Stimulated activated CD8-positive, alpha-beta memory T cell treated with anti-CD3 and anti-CD28 coated beads, Interleukin-4, amount 100 ng/mL, for 1 hour (primary cell): ENCODE results near the gene TRAK1.

Experiments
- DNase-seq, 2 donors: peaks; one replicate each; pipeline ENCODE4 v3.0.0-alpha.2; 2020; ENCODE audit warnings: low read depth in 2 of 2, low spot score in 1 of 2

The TRAK1 gene

DNA sequence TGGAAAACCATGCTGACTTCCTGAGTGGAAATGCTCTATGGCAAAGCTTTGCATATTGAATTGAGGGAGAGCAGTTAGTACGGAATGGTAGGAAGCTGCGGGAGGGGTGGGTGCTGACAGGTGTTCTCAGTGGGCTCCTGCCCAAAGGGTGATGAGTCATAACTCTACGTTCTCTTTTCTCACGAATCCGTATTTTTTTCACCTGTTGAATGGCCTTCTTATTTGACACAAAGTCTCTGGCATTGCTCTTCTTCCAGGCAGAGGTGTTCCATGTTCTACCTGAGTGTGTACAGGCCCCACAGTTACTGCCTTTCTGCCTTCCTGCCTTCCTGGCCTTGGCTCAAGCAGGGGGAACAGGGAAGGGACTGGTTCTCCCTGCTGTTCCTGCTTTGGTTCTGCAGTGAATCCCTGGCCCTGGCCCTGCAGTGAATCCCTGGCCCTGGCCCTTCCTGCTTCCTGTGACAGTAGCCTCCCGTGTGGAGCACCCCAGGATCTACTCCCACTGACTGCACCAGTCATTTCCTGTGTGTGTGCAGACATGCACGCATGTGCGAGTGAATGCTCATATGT lies 31.9 kb downstream of the TRAK1 start:
- no peak for DNase-seq

DNA sequence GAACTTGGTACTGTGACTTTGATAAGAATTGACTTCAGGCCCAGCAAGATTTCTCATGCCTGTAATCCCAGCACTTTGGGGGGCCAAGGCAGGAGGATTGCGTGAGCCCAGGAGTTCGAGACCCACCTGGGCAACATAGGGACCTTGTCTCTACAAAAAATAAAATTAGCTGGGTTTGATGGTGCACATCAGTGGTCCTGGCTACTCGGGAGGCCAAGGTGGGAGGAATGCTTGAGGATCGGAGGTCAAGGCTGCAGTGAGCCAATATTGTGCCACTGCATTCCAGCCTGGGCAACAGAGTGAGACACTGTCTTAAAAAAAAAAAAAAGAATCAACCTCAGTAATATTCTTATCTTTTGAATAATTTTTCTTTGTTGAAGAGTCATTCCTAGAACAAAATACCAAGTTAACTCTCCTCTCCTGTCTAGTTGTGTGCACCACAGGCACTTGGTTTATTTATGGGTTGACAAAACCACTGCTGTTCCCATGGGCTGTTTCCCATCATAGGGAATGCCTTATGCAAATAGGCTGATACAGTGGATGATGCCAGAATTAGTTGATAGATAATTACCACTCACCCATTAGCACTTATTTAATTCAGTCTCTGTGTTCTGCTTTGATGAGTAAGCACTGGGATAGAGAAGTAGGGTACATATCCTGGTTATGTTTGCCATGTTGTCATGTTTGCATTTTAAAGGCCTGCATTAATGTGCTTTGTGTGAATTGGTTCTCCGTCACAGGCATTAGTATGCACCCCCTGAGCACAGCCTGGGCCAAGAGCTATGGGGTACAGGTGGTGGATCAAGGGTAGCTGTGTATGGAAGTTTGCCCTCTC lies 32.9 kb downstream of the TRAK1 start:
- DNase-seq = no peak

DNA sequence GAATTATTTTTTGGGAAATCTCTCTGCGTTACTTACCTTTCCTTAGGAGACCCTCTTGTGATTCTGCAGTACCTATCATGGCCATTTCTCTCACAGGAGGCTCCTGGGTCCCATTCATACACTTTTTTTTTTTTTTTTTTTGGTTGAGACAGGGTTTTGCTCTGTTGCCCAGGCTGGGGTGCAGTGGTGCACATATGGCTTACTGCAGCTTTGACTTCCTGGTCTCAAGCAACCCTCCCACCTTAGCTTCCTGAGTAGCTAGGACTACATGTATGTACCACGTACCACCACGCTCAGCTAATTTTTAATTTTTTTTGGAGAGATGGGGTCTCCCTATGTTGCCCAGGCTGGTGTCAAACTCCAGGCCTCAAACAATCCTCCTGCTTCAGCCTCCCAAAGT lies 36.1 kb downstream of the TRAK1 start:
- DNase-seq = no peak

DNA sequence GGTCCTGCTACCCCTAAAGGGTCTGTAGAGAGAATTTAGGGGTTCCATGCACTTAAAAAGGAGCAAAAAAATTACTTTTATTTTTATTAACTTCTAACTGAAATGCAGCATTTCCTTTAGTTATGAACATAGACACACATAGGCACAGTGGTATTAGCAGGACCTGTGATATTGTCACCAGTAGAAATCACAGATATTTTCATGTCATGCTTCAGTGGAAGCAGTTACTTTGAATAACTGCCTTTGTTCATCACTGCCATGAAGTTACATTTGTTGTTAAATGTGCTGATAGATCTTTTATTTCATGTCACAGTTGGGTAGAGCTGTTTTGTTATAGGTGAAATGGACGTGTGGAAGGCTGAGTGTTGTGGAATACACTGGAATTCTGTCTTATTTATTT lies 37.4 kb downstream of the TRAK1 start:
- no peak for DNase-seq

DNA sequence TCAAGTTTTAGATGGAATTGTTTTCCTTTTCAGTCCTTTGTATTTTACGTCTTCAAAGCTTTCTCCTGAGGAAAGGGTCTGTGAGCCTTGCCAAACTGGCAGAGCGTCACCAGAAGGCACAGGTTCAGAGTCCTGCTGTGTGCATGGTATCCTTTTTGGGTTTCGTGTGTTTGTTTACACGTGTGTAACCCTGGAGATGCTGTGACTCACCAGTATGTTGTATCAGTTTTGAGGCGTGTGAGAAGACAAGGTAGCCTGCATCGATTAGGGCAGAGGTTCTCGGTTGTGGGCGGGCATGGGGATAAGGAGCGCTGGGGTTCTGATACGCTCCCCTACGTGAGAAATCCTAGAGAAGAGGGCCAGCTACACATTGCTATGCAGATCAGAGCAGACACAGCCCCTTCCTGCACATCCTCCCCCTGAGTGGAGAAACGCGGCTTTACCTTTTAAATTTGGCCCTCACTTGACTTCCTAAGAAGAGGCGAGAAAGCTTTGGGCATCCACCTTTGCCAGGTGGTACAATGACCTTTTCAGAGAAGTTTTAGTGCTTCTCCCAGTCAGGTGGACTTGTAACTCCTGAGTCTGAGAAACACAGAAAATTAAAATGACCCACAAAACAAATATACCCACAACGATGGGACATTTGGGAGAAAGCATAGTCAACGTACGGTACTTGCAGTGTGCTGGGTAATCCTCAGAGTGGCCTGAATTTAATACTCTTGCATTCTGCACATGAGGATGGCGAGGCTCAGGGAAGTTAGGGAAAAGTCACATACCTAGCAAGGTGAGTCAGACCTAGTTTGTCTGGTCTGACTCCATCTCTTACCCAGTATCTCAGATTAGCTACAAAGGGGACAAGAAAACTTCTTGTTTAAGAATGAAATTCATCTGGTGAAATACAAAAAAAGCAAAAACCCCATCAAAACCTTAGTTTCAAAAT lies 38.1 kb downstream of the TRAK1 start:
- no peak for DNase-seq

DNA sequence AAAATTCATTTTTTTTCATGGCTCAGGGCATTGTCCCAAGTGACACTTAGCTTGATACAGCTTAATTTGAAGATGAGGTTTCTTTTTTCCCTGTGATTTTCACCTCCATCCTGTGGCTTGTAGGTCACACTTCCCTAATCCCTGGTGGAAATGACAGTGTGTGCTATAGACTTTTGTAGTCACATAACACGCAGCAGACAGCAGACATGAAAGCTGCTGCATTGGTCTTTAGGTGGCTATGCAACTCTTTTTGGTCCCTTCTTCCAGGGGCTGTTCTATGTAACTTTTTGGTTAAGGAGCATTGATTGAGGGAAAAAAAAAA lies 38.8 kb downstream of the TRAK1 start:
- DNase-seq = no peak

DNA sequence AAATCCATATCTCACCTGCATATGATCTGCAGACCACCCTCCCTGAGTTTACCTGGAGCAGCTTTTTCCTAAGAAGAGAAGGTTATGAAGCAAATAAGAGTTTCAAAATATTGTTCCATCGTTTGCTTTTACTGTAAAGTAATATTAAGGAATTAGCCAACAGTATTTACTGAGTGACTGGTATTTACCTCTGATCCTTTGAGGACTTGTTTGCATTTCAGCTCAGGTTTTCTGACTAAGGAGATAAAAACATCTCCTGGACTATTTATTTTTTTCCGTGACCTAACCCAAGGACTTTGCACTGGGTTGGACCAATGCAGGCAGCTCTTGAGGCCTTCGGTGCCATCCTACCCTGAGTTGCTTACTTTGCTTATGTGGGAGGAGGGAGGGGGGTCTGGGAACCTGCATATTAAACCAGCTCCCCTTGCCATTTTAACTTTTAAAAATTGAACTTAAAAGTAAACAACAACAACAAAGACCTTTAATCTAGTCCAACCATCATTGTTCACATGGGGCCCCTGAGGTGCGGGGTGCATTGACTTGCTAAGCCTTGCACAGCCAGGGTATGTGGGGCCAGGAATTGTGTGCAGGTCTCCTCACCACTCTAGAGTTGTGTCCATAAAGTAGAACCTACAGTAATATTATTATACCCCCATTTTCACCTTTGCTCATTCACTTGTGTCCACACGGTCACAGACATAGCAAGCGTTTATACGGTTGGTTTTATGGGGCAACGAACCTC lies 39.3 kb downstream of the TRAK1 start:
- no peak for DNase-seq

DNA sequence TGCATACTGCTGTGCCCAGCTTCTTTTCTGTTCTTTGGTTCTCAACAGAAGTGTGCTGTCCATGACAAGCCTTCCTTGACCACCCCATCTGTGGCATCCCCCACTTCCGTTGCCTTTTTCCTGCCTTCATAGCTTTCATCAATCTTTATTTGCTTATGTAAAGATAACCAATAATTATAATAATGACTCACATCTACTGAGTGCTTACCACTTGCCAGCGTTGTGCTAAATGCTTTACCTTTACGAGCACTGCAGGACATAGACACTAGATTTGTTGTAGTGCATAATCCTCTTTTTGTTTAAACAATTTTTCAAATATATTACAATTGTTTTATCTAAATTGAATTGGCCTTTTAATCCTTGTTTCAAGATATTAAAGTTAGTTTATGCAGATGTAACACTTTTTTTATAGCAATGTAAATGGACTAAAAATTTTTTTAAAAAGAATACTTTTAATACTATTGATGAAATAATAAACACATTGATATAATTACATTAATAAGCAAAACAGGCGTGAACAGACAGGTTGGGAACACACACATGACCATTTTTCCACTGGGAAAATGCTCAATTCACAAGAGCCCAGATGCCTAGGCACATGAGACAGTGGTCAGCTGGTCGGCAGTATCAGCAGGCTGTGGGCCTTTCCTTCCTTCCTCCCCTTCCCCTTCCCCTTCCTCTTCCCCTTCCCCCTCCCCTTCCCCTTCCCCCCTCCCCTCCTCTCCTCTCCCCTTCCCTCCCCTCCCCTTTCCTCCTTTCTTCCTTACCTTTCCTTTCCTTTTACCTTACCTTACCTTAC lies 42.5 kb downstream of the TRAK1 start:
- no peak for DNase-seq

DNA sequence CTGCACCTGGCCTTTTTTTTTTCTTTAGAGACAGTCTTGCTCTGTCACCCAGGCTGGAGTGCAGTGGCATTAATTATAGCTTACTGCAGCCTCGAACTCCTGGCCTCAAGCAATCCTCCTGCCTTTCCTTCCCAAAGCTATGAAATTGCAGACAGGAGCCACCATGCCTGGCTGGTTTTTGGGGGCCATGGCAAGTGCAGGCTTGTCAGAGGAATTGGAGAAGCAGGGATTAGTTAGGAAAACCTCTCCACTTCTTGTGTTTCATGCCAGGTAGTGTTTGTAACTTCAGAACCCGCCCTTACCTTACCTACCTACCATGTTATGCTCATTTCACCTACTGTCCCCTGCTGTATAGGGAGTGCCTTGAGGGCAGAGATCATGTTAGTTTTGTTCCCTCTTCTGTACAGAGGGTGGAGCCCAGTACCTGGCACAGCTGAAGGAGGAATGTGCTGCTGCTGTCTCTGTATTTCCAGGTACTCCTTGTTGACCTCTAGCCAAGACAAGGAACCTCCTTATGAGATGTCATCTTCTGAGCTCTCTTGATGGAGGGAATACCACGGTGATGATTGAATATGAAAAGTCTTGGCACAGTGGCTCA lies 43.8 kb downstream of the TRAK1 start:
- no peak for DNase-seq

DNA sequence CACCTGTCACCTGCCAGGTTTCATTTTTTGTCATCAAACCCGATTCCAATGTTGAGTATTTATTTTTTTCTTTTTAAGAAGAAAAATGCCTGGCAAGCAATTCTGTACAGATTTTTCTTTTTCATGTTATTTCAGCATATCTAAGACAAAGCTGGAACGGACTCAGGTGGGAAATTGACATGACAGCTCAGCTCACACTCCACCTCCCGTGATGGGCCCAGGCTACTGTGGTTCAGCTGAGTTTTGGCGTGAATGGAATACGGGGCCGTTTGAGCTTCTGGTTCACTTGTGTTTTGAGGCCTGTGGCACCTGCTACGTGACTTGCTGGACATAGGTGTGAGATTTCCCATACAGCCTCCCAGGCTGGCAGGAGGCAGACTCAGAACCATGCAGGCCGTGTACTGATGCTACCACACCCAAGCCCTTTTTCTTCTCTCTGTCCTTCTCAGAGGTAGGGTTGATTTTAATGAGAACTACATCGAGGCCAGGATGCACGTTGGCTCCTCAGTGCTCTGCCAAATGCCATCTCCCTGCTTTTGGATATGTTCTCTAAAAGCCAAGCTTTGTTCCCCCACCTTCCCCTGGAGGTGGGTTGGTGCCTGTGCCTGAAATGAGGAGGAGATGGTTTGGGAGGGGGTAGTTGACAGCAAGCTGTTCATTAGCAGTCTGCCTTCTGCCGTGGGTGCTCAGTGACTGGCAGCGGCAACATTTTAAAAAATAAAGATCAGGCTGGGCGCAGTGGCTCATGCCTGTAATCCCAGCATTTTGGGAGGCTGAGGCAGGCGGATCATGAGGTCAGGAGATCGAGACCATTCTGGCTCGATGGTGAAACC lies 48.7 kb downstream of the TRAK1 start:
- no peak for DNase-seq

DNA sequence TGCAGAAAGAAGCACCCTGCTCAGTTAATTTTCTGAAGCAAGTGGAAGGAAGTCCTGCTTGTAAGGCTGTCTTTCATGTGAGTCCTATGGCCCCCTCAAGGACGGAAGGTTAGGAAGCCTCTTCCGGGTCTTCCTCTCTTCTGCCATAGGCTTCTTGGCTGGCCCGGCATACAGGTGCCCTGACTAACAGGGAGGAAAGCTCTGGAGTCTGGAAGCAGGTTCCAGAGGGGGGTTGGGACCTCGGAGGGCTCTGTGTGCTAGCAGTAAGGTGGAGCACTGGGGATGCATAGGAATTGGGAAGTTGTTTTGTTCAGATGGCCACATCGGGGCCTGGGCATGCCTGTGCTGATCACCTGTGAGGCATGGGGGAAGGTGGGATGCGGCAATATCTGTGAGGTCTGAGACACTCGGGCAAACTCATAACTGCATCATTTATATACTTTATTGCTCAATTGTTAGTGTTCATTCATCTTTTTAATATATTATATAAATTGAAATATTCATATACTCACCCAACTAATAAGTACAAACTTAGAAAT lies 49.6 kb downstream of the TRAK1 start:
- DNase-seq = no peak

DNA sequence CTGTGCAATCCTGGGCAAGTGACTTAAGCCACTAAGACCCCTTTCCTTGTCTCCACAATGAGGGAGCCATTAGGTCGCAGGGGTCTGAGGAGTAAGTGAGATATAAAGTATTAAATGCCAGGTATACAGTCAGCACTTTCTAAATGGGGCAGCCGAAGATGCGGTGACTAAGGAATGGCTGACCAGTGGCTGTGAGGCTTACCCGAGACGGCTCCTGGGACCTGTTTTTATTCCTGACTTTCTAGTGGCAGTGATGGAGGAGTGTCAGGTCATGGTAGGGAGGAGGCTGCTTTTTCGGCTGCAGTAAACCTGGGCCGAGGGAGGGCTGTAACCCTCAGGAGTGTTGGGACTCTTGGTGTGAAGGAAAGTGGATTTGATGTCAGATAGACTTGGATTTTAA lies 52.3 kb downstream of the TRAK1 start:
- DNase-seq = no peak

DNA sequence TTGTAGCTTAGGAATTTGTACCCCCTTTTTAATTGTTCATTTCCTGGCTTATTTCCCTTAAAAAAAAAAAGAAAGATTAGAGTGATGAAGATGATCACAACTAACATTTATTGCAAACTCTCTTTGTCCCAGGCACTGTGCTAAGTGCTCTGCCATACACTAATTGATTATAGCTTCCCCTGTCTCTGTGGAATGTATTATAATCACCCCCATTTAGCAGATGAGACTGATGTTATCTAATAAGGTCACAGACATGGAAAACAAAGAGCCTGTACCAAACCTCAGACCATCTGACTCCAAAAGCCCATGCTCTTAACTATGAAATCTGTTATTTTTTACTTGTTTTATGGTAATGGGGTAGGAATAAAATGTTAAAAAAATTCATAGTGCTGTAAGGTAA lies 53.1 kb downstream of the TRAK1 start:
- no peak for DNase-seq

DNA sequence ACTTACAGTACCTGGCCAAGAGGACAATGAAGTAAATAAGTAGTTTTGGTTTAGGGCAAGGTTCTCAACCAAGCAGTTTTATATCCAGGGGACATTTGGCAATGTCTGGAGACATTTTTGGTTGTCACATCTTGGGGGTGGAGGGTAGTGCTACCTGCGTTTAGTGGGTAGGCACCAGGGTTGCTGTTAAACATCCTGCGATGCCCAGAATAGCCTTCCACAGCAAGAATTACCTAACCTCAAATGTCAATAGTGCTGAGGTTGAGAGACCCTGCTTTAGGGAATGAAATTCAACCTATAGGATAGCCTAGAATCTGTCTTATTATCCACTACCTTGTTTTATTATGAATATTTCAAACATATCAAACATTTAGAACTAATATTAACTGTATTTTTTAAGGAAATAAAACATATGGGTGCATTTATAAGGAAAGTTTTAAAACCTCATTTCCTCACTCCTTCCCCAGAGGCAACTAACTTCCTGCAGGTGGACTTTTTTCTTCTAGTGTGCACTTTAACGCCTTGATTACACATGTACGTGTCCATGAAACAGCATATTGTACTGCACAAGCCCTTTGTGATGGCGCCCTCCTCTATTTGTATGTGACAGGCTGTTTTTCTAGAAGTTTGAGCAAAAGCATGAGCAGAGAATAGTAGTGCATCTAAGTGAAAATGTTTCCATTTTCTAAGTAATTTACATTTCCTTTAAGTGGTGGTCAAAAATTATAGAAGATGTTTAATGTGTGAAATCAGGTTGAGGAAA lies 57.1 kb downstream of the TRAK1 start:
- DNase-seq = no peak

DNA sequence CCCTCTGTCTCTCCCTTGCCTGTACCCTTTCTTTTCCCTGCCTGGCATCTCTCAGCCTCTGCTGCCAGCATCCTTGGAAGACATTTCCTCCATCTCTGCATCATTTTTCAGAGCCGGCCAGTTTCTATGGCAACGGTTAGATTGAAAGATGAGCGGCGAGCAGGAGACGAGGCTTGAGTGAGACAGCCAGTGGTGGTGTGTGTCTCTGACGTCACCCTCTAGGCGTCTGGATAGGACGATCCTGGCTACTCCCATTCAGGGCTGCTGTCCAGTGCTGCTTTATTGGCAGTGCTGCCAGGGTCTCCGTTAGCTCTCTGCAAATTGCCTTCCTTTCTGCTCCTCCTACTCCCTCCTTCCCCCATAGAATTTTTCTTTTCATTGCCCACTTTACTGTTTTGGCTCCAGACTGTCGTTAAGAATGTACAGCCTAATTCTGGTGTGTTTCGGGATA lies 57.9 kb downstream of the TRAK1 start:
- no peak for DNase-seq

DNA sequence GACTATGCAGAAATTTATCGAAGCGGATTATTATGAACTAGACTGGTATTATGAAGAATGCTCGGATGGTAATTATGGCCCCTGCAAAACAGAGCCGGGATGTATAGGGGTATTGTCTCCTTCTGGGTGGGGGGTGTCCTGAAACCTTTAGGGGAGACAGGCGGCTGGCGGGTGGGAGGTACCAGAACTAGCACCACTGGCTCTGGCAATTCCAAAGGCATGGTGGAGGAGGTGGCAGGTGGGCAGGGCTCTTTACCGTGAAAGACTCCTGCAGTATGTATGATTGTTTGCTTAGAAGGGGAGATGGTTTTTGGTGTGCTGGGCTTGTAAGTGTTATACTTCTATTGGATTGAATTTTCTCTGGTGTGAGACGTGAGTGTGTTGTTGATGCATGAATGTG lies 58.4 kb downstream of the TRAK1 start:
- DNase-seq = no peak

DNA sequence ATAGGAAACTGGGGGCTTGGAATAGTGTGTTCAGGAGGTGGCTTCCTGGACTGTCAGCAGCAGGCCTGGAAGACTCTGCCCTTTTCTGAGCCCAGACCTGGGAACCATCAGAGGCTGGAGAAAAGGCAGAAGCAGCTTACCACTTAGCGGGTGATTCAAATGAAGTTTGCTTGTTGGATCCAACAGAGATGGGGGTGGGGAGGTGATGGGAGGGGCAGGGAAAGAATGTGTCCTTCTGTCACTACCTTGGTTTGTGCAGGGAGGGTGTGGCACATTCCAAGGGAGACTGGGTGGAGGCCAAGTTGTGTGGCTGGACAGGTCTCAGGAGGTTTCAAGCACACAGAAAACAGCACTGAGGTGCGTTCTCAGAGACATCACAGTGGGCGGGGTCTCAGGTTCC lies 58.8 kb downstream of the TRAK1 start:
- no peak for DNase-seq

DNA sequence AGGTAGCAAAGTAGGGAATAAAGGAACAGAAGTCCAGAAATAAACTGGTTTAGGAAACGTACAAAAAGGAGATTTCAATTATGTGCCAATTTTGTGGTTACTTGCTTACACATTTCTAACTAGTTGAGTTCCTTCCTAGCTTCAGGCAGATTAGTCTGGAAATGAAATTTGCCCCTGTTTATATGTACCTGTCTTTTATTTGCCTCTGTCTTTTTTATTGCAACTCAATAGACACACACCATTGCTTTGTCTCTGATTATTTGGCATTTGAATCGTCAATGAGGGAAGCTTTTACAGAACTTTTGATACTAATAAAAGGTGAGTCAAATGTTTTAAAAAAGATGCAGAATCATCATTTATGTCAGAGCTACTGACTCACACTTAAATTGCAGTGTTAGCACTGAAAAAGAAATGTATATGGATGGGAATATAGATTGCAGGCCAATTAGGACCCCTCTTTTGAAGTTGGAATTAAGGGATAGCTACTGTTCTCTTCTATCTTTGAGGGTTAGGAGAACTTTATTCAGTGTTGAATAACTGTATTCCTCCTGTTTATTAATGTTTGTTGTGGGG lies 60.5 kb downstream of the TRAK1 start:
- DNase-seq = no peak
